Astrocyte (in vitro differentiated cells and primary cell): ENCODE results near the gene DAPP1. TPM values are rescaled to one million over a fixed set of nuclear protein-coding genes. Genes with fewer than 3 reads are reported as not detected.
A peak's percentile ranks its signal among the peaks of the same experiment; 100 is the strongest.

Experiments
- DNase-seq: peaks from one replicate; pipeline ENCODE4 v3.0.0-alpha.2; 2010; ENCODE audit warnings: low read depth
- FAIRE-seq: peaks from 2 replicates; lab custom pipeline; 2011; peaks lifted over from hg19 to GRCh38; lab: Jason Lieb, UNC
- H2AFZ ChIP-seq: 2 replicates; pipeline ENCODE4 v1.6.0; 2012; ENCODE audit warnings: low read depth, low read length, inconsistent platforms
- H3K27ac ChIP-seq: 2 replicates; pipeline ENCODE4 v1.5.1; 2011; ENCODE audit warnings: low read depth, low read length, inconsistent platforms
- H3K27me3 ChIP-seq: 2 replicates; pipeline ENCODE4 v1.6.0; 2011; ENCODE audit warnings: low read length, inconsistent platforms; ENCODE audit not compliant: insufficient read depth
- H3K36me3 ChIP-seq: 2 replicates; pipeline ENCODE4 v1.5.1; 2011; ENCODE audit warnings: low read length, inconsistent platforms; ENCODE audit not compliant: insufficient read depth
- H3K4me1 ChIP-seq: 2 replicates; pipeline ENCODE4 v1.5.1; 2011; ENCODE audit warnings: low read length, inconsistent platforms; ENCODE audit not compliant: insufficient read depth
- H3K4me2 ChIP-seq: 2 replicates; pipeline ENCODE4 v1.6.0; 2012; ENCODE audit warnings: low read length, inconsistent platforms
- H3K4me3 ChIP-seq: 2 replicates; pipeline ENCODE4 v1.5.1; 2011; ENCODE audit warnings: low read depth, mild to moderate bottlenecking, low read length, inconsistent platforms; ENCODE audit not compliant: insufficient read depth
- H3K79me2 ChIP-seq: 2 replicates; pipeline ENCODE4 v1.6.0; 2012; ENCODE audit warnings: mild to moderate bottlenecking, low read length, inconsistent platforms; ENCODE audit not compliant: insufficient read depth
- H3K9ac ChIP-seq: 2 replicates; pipeline ENCODE4 v1.6.0; 2012; ENCODE audit warnings: mild to moderate bottlenecking, low read length, inconsistent platforms
- H3K9me3 ChIP-seq: 2 replicates; pipeline ENCODE4 v1.5.1; 2012; ENCODE audit warnings: low read depth, mild to moderate bottlenecking, low read length, inconsistent platforms; ENCODE audit not compliant: insufficient read depth
- H4K20me1 ChIP-seq: 2 replicates; pipeline ENCODE4 v1.6.0; 2012; ENCODE audit warnings: low read length, inconsistent platforms; ENCODE audit not compliant: insufficient read depth
- H3K27ac Mint-ChIP-seq: one replicate; pipeline ENCODE4 v1.8.0; 2021; ENCODE audit warnings: mild to moderate bottlenecking, mixed read lengths; ENCODE audit not compliant: unreplicated experiment
- H3K27me3 Mint-ChIP-seq: one replicate; pipeline ENCODE4 v1.8.0; 2021; ENCODE audit warnings: low read depth, mixed read lengths; ENCODE audit not compliant: unreplicated experiment
- H3K36me3 Mint-ChIP-seq: one replicate; pipeline ENCODE4 v1.8.0; 2021; ENCODE audit warnings: low read depth, mixed read lengths; ENCODE audit not compliant: unreplicated experiment
- H3K4me1 Mint-ChIP-seq: one replicate; pipeline ENCODE4 v1.8.0; 2021; ENCODE audit warnings: low read depth, mixed read lengths; ENCODE audit not compliant: unreplicated experiment
- H3K4me3 Mint-ChIP-seq: one replicate; pipeline ENCODE4 v1.8.0; 2021; ENCODE audit warnings: mild to moderate bottlenecking, moderate library complexity, mixed read lengths; ENCODE audit not compliant: unreplicated experiment
- H3K9me3 Mint-ChIP-seq: one replicate; pipeline ENCODE4 v1.8.0; 2021; ENCODE audit warnings: mild to moderate bottlenecking, mixed read lengths; ENCODE audit not compliant: unreplicated experiment
- CTCF ChIP-seq: IDR thresholded peaks from 2 replicates; pipeline ENCODE4 v1.5.1; 2011; ENCODE audit warnings: low read depth, mild to moderate bottlenecking, inconsistent platforms, low read length, moderate library complexity; ENCODE audit not compliant: insufficient read depth
- EZH2 ChIP-seq: IDR thresholded peaks from 2 replicates; pipeline ENCODE4 v1.6.1; 2012; ENCODE audit warnings: mild to moderate bottlenecking, low read length, inconsistent platforms; ENCODE audit not compliant: insufficient read depth
- total RNA-seq: library from RNA; stranded (reverse); gene quantifications from 2 replicates; pipeline ENCODE4 v1.2.1, GENCODE V29; 2021

Gene DAPP1
- total RNA-seq, 1 donor from 2014 or later: 0.59 TPM

- Histone ChIP-seq H3K4me2 (no peak overlapping the region), H3K27me3 (no peaks in the 10 kb centered on the region), H3K9ac (no peak overlapping the region), H3K27ac (no peak overlapping the region), H3K4me1 (no peaks in the 10 kb centered on the region), H4K20me1 (no peaks in the 10 kb centered on the region), H3K4me3 (no peak overlapping the region), H3K36me3 (peaks cover 20% of the 10 kb centered on the region), H3K79me2 (no peaks in the 10 kb centered on the region), H3K9me3 (no peaks in the 10 kb centered on the region), H2AFZ (no peak overlapping the region)
- TF ChIP-seq CTCF (no peak), EZH2 (no peak)
- Mint-ChIP-seq H3K9me3 (no peaks in the 10 kb centered on the region), H3K27ac (no peak overlapping the region), H3K4me1 (no peaks in the 10 kb centered on the region), H3K27me3 (no peaks in the 10 kb centered on the region), H3K36me3 (peaks cover 3% of the 10 kb centered on the region), H3K4me3 (no peak overlapping the region)
- FAIRE-seq (peak; percentile 37), DNase-seq (no peak)
These were observed 58.4 kb downstream of the DAPP1 start for GRCh38 chr4:99875071-99875470.

- H3K36me3 ChIP-seq: peaks cover 34% of the 10 kb centered on the region
- DNase-seq (peak; percentile 5), FAIRE-seq (no peak)
- H3K4me3 ChIP-seq: no peak overlapping the region
- TF ChIP-seq EZH2 (no peak), CTCF (no peak)
- H3K4me1 ChIP-seq: no peaks in the 10 kb centered on the region
- H4K20me1 ChIP-seq: no peaks in the 10 kb centered on the region
- H3K27me3 ChIP-seq: no peaks in the 10 kb centered on the region
- Mint-ChIP-seq H3K4me1 (no peaks in the 10 kb centered on the region), H3K9me3 (no peaks in the 10 kb centered on the region), H3K4me3 (no peak overlapping the region), H3K27ac (no peak overlapping the region), H3K27me3 (no peaks in the 10 kb centered on the region), H3K36me3 (peaks cover 6% of the 10 kb centered on the region)
- no peaks in the 10 kb centered on the region for H3K9me3 ChIP-seq
- no peaks in the 10 kb centered on the region for H3K79me2 ChIP-seq
- H2AFZ ChIP-seq: no peak overlapping the region
- no peak overlapping the region for H3K4me2 ChIP-seq
- H3K27ac ChIP-seq: no peak overlapping the region
- H3K9ac ChIP-seq: no peak overlapping the region
These were observed 60.3 kb downstream of the DAPP1 start for GRCh38 chr4:99876946-99877345.

DNA sequence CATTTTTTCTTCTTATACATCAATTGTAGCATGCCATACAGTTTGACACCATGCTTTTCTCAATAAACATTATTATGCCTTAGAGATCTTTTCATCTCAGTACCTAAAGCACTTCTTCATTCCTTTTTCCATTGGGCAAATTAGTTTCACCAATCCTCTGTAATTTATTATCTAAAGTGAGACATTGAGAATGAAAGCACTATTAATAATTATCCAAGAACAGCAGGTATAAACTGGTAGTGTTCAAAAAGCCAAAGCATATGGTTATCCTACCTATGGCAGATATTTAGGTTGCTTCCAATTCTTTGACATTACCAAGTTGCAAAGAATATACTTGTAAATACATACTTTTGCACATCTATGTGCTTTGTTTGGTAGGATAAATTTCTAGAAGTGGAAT lies 62.0 kb downstream of the DAPP1 start:
- no peaks in the 10 kb centered on the region for H3K4me1 Mint-ChIP-seq
- H3K9me3 ChIP-seq: no peaks in the 10 kb centered on the region
- H2AFZ ChIP-seq: no peak overlapping the region
- no peak overlapping the region for H3K4me2 ChIP-seq
- H3K27me3 Mint-ChIP-seq: no peaks in the 10 kb centered on the region
- H4K20me1 ChIP-seq: no peaks in the 10 kb centered on the region
- FAIRE-seq (no peak), DNase-seq (no peak)
- no peaks in the 10 kb centered on the region for H3K79me2 ChIP-seq
- H3K27ac Mint-ChIP-seq: no peak overlapping the region
- H3K9ac ChIP-seq: no peak overlapping the region
- peaks cover 6% of the 10 kb centered on the region for H3K36me3 Mint-ChIP-seq
- no peak overlapping the region for H3K4me3 ChIP-seq
- no peak for TF ChIP-seq EZH2
- TF ChIP-seq CTCF: no peak
- H3K27me3 ChIP-seq: no peaks in the 10 kb centered on the region
- H3K4me1 ChIP-seq: no peaks in the 10 kb centered on the region
- H3K9me3 Mint-ChIP-seq: no peaks in the 10 kb centered on the region
- no peak overlapping the region for H3K4me3 Mint-ChIP-seq
- H3K27ac ChIP-seq: no peak overlapping the region
- peaks cover 36% of the 10 kb centered on the region for H3K36me3 ChIP-seq
